ENCODE data around the gene SDK1.

The SDK1 gene

GRCh38 chr7:3866277-3866676 is 565.2 kb downstream of the SDK1 start:
- no peak for TF ChIP-seq CTCF (IDR thresholded peaks at IDR 0.05; ENCODE audit: insufficient read depth, low read depth, low read length, missing control alignments)
- H3K4me3 ChIP-seq (ENCODE audit: low read length): no peak overlapping the region
- DNase-seq (ENCODE audit: low read depth): no peak

- H3K4me3 ChIP-seq (ENCODE audit: low read length): no peak overlapping the region
- no peak for TF ChIP-seq CTCF (IDR thresholded peaks at IDR 0.05; ENCODE audit: insufficient read depth, low read depth, low read length, missing control alignments)
- DNase-seq (ENCODE audit: low read depth): no peak
Measured at GRCh38 chr7:3867863-3868262, 566.8 kb downstream of the SDK1 start.

GRCh38 chr7:3879355-3880075 is 578.5 kb downstream of the SDK1 start:
- no peak for TF ChIP-seq CTCF (IDR thresholded peaks at IDR 0.05; ENCODE audit: insufficient read depth, low read depth, low read length, missing control alignments)

GRCh38 chr7:3880228-3880987 is 579.4 kb downstream of the SDK1 start:
- no peak overlapping the region for H3K4me3 ChIP-seq (ENCODE audit: low read length)
- DNase-seq (ENCODE audit: low read depth): no peak
- no peak for TF ChIP-seq CTCF (IDR thresholded peaks at IDR 0.05; ENCODE audit: insufficient read depth, low read depth, low read length, missing control alignments)

More at GRCh38 chr7:3879355-3880075, 578.5 kb downstream of the SDK1 start:
- no peak overlapping the region for H3K4me3 ChIP-seq (ENCODE audit: low read length)
- DNase-seq (ENCODE audit: low read depth): no peak

- no peak for DNase-seq (ENCODE audit: low read depth)
- H3K4me3 ChIP-seq (ENCODE audit: low read length): no peak overlapping the region
- TF ChIP-seq CTCF (IDR thresholded peaks at IDR 0.05; ENCODE audit: insufficient read depth, low read depth, low read length, missing control alignments): no peak
Measured at GRCh38 chr7:3882782-3883181, 581.7 kb downstream of the SDK1 start.

- DNase-seq (ENCODE audit: low read depth): no peak
- H3K4me3 ChIP-seq (ENCODE audit: low read length): no peak overlapping the region
- no peak for TF ChIP-seq CTCF (IDR thresholded peaks at IDR 0.05; ENCODE audit: insufficient read depth, low read depth, low read length, missing control alignments)
Measured at GRCh38 chr7:3884543-3884942, 583.5 kb downstream of the SDK1 start.
